GM21381 (cell line): ENCODE data around the gene TRA2A.
"Not testable (repeated sequence)": the region's sequence is repeated elsewhere in the genome, so short reads cannot be mapped to it uniquely, and the experiment has no call there.

Experiments used
- ATAC-seq: cut with Tn5 transposase; IDR thresholded peaks from one replicate; pipeline ENCODE4 v1.9.1; 2021; ENCODE audit warnings: mild to moderate bottlenecking, moderate library complexity; ENCODE audit not compliant: unreplicated experiment

Gene TRA2A

GRCh38 chr7:23531794-23532489 is at the start of gene TRA2A:
Gene TRA2A, minus strand, starts transcription at chr7:23531981. Its CDS starts 157 bp downstream, at chr7:23531824.
- peak; percentile 96 for ATAC-seq

- ATAC-seq = peak; percentile 91
Measured at GRCh38 chr7:23570592-23571200, 38.9 kb upstream of the TRA2A start.

GRCh38 chr7:23558303-23558702 is 26.5 kb upstream of the TRA2A start:
- no peak for ATAC-seq

- ATAC-seq = no peak
Measured at GRCh38 chr7:23547662-23548061, 15.9 kb upstream of the TRA2A start.

GRCh38 chr7:23546897-23547572 is 15.3 kb upstream of the TRA2A start:
- ATAC-seq = peak; percentile 74

GRCh38 chr7:23545493-23545892 is 13.7 kb upstream of the TRA2A start:
- no peak for ATAC-seq

GRCh38 chr7:23544913-23545354 is 13.2 kb upstream of the TRA2A start:
- ATAC-seq = peak; percentile 71

GRCh38 chr7:23542752-23543151 is 11.0 kb upstream of the TRA2A start:
- ATAC-seq = no peak

GRCh38 chr7:23539494-23539907 is 7.7 kb upstream of the TRA2A start:
- peak; percentile 54 for ATAC-seq

- ATAC-seq = no peak
Measured at GRCh38 chr7:23538301-23538700, 6.5 kb upstream of the TRA2A start.

GRCh38 chr7:23533238-23533604 is 1.4 kb upstream of the TRA2A start:
- ATAC-seq = no peak

- no peak for ATAC-seq
Measured at GRCh38 chr7:23532490-23533237, 883 bp upstream of the TRA2A start.

GRCh38 chr7:23531050-23531793 is 559 bp downstream of the TRA2A start:
- peak; percentile 27 for ATAC-seq

- ATAC-seq = no peak
Measured at GRCh38 chr7:23530405-23530804, 1.4 kb downstream of the TRA2A start.

- no peak for ATAC-seq
Measured at GRCh38 chr7:23529262-23529859, 2.4 kb downstream of the TRA2A start.

- not testable (repeated sequence) for ATAC-seq
Measured at GRCh38 chr7:23525611-23526010, 6.2 kb downstream of the TRA2A start.

- ATAC-seq = no peak
Measured at GRCh38 chr7:23524473-23524872, 7.3 kb downstream of the TRA2A start.

GRCh38 chr7:23523486-23524075 is 8.2 kb downstream of the TRA2A start:
- ATAC-seq = peak; percentile 68

GRCh38 chr7:23520582-23520981 is 11.2 kb downstream of the TRA2A start:
- ATAC-seq = no peak

GRCh38 chr7:23514755-23515154 is 17.0 kb downstream of the TRA2A start:
- peak; percentile 73 for ATAC-seq
